Spinal cord (tissue), 10 donors: ENCODE measurements around the gene PDZD2. TPM values are rescaled to one million over a fixed set of nuclear protein-coding genes. Genes with fewer than 3 reads are reported as not detected.

Experiments used
- DNase-seq, 6 donors: peaks; one replicate each; pipeline versions ENCODE4 v3.0.0 to v3.0.0-alpha.2; 2013 to 2015; ENCODE audit warnings: low spot score in 6 of 6, low read depth in 4 of 6
- H3K27ac ChIP-seq: one replicate; pipeline ENCODE4 v1.5.1; 2013; ENCODE audit warnings: low read depth, low read length, control low read depth
- H3K27me3 ChIP-seq: one replicate; pipeline ENCODE4 v1.6.1; 2013; ENCODE audit warnings: low read length; ENCODE audit not compliant: control insufficient read depth, insufficient read depth
- H3K36me3 ChIP-seq: one replicate; pipeline ENCODE4 v1.6.1; 2013; ENCODE audit warnings: low read length; ENCODE audit not compliant: control insufficient read depth, insufficient read depth
- H3K4me1 ChIP-seq: one replicate; pipeline ENCODE4 v1.6.1; 2013; ENCODE audit warnings: low read length; ENCODE audit not compliant: control insufficient read depth, insufficient read depth
- H3K4me3 ChIP-seq: one replicate; pipeline ENCODE4 v1.5.1; 2013; ENCODE audit warnings: low read depth, low read length, control low read depth
- H3K9me3 ChIP-seq: one replicate; pipeline ENCODE4 v1.6.1; 2013; ENCODE audit warnings: low read length; ENCODE audit not compliant: control insufficient read depth, insufficient read depth
- WGBS: methylation state at CpG from one replicate; pipeline ENCODE4 v1.1.5; 2013; ENCODE audit warnings: missing lambda C conversion rate; ENCODE audit not compliant: insufficient coverage; 5-methylcytosine and 5-hydroxymethylcytosine counted together
- polyA plus RNA-seq, 2 donors: library from polyadenylated mRNA; unstranded; fragments of 120-200 nt; gene quantifications; one replicate each; pipeline ENCODE4 v1.2.1, GENCODE V29; 2013; ENCODE audit not compliant: insufficient read length in 2 of 2
- total RNA-seq, 2 donors: library from RNA; depleted of rRNA in 1 of 2; stranded (reverse); fragments of 120-200 nt in 1 of 2; fragments of >200 nt in 1 of 2; gene quantifications; one replicate each; pipeline versions ENCODE4 v1.2.3 to v1.2.4, GENCODE V29; 2013 to 2014
- donor health status: healthy.

Gene PDZD2
- total and polyA plus RNA-seq, 4 donors = 22.1 to 40.2 (median 34.9) TPM

- Histone ChIP-seq H3K27me3 (no peaks in the 10 kb centered on the region), H3K4me3 (no peak overlapping the region), H3K4me1 (peaks cover 21% of the 10 kb centered on the region), H3K36me3 (no peaks in the 10 kb centered on the region), H3K9me3 (no peaks in the 10 kb centered on the region), H3K27ac (no peak overlapping the region)
- no peak for DNase-seq
- 86% methylated on average over 1 of the region's 1 CpG for WGBS
These were observed 172.3 kb downstream of the PDZD2 start for GRCh38 chr5:31811210-31811609.

- WGBS = 17% methylated on average over 1 of the region's 3 CpGs
- Histone ChIP-seq H3K36me3 (no peaks in the 10 kb centered on the region), H3K27me3 (no peaks in the 10 kb centered on the region), H3K4me3 (no peak overlapping the region), H3K9me3 (no peaks in the 10 kb centered on the region), H3K27ac (no peak overlapping the region), H3K4me1 (peaks cover 2% of the 10 kb centered on the region)
- peak in 2 of 6 donors; percentile 13 to 43 for DNase-seq
These were observed 176.4 kb downstream of the PDZD2 start for GRCh38 chr5:31815376-31815775.

GRCh38 chr5:31819926-31820516 lies 181.1 kb downstream of the PDZD2 start:
- no peak overlapping the region for H3K4me3 ChIP-seq
- no peak overlapping the region for H3K27ac ChIP-seq
- no peaks in the 10 kb centered on the region for H3K4me1 ChIP-seq
- no peaks in the 10 kb centered on the region for H3K36me3 ChIP-seq
- no CpG with 5 or more reads among the region's 4 CpGs for WGBS
- H3K27me3 ChIP-seq = no peaks in the 10 kb centered on the region
- H3K9me3 ChIP-seq = no peaks in the 10 kb centered on the region
- no peak for DNase-seq

GRCh38 chr5:31823472-31823871 lies 184.5 kb downstream of the PDZD2 start:
- 100% methylated on average over 1 of the region's 3 CpGs for WGBS

GRCh38 chr5:31824869-31825517 lies 186.1 kb downstream of the PDZD2 start:
- H3K4me1 ChIP-seq = peaks cover 3% of the 10 kb centered on the region
- no peaks in the 10 kb centered on the region for H3K9me3 ChIP-seq
- no peak for DNase-seq
- no peak overlapping the region for H3K4me3 ChIP-seq
- no peaks in the 10 kb centered on the region for H3K27me3 ChIP-seq
- H3K36me3 ChIP-seq = no peaks in the 10 kb centered on the region
- no peak overlapping the region for H3K27ac ChIP-seq
- 65% methylated on average over 8 of the region's 8 CpGs for WGBS

More at GRCh38 chr5:31823472-31823871, 184.5 kb downstream of the PDZD2 start:
- Histone ChIP-seq H3K4me1 (peaks cover 3% of the 10 kb centered on the region), H3K9me3 (no peaks in the 10 kb centered on the region), H3K27me3 (no peaks in the 10 kb centered on the region), H3K27ac (no peak overlapping the region), H3K36me3 (no peaks in the 10 kb centered on the region), H3K4me3 (no peak overlapping the region)
- peak in 1 of 6 donors; percentile 22 for DNase-seq

- DNase-seq = peak in 3 of 6 donors; percentile 45 to 85 (median 82)
- H3K9me3 ChIP-seq = no peaks in the 10 kb centered on the region
- H3K36me3 ChIP-seq = no peaks in the 10 kb centered on the region
- WGBS = 32% methylated on average over 4 of the region's 8 CpGs
- H3K4me1 ChIP-seq = peaks cover 3% of the 10 kb centered on the region
- no peak overlapping the region for H3K4me3 ChIP-seq
- no peak overlapping the region for H3K27ac ChIP-seq
- no peaks in the 10 kb centered on the region for H3K27me3 ChIP-seq
These were observed 186.7 kb downstream of the PDZD2 start for GRCh38 chr5:31825518-31826068.

GRCh38 chr5:31827867-31828266 lies 188.9 kb downstream of the PDZD2 start:
- WGBS = no CpG with 5 or more reads among the region's 1 CpG
- DNase-seq = no peak
- Histone ChIP-seq H3K36me3 (no peaks in the 10 kb centered on the region), H3K4me3 (no peak overlapping the region), H3K9me3 (no peaks in the 10 kb centered on the region), H3K27me3 (no peaks in the 10 kb centered on the region), H3K27ac (no peak overlapping the region), H3K4me1 (peaks cover 3% of the 10 kb centered on the region)

- WGBS = 71% methylated on average over 1 of the region's 4 CpGs
- Histone ChIP-seq H3K36me3 (no peaks in the 10 kb centered on the region), H3K27ac (no peak overlapping the region), H3K9me3 (no peaks in the 10 kb centered on the region), H3K4me1 (no peaks in the 10 kb centered on the region), H3K4me3 (no peak overlapping the region), H3K27me3 (no peaks in the 10 kb centered on the region)
- no peak for DNase-seq
These were observed 194.0 kb downstream of the PDZD2 start for GRCh38 chr5:31832966-31833365.

- Histone ChIP-seq H3K27me3 (no peaks in the 10 kb centered on the region), H3K27ac (no peak overlapping the region), H3K9me3 (no peaks in the 10 kb centered on the region), H3K4me3 (no peak overlapping the region), H3K36me3 (no peaks in the 10 kb centered on the region), H3K4me1 (no peaks in the 10 kb centered on the region)
- no peak for DNase-seq
- WGBS = 91% methylated on average over 2 of the region's 2 CpGs
These were observed 194.8 kb downstream of the PDZD2 start for GRCh38 chr5:31833710-31834109.
